Astrocyte (in vitro differentiated cells and primary cell): ENCODE data around the gene RRBP1. TPM values are rescaled to one million over a fixed set of nuclear protein-coding genes. Genes with fewer than 3 reads are reported as not detected.
A peak's percentile ranks its signal among the peaks of the same experiment; 100 is the strongest.

ENCODE experiments used
- DNase-seq: peaks from one replicate; pipeline ENCODE4 v3.0.0-alpha.2; 2010; ENCODE audit warnings: low read depth
- FAIRE-seq: peaks from 2 replicates; lab custom pipeline; 2011; peaks lifted over from hg19 to GRCh38; lab: Jason Lieb, UNC
- H2AFZ ChIP-seq: 2 replicates; pipeline ENCODE4 v1.6.0; 2012; ENCODE audit warnings: low read depth, low read length, inconsistent platforms
- H3K27ac ChIP-seq: 2 replicates; pipeline ENCODE4 v1.5.1; 2011; ENCODE audit warnings: low read depth, low read length, inconsistent platforms
- H3K27me3 ChIP-seq: 2 replicates; pipeline ENCODE4 v1.6.0; 2011; ENCODE audit warnings: low read length, inconsistent platforms; ENCODE audit not compliant: insufficient read depth
- H3K36me3 ChIP-seq: 2 replicates; pipeline ENCODE4 v1.5.1; 2011; ENCODE audit warnings: low read length, inconsistent platforms; ENCODE audit not compliant: insufficient read depth
- H3K4me1 ChIP-seq: 2 replicates; pipeline ENCODE4 v1.5.1; 2011; ENCODE audit warnings: low read length, inconsistent platforms; ENCODE audit not compliant: insufficient read depth
- H3K4me2 ChIP-seq: 2 replicates; pipeline ENCODE4 v1.6.0; 2012; ENCODE audit warnings: low read length, inconsistent platforms
- H3K4me3 ChIP-seq: 2 replicates; pipeline ENCODE4 v1.5.1; 2011; ENCODE audit warnings: low read depth, mild to moderate bottlenecking, low read length, inconsistent platforms; ENCODE audit not compliant: insufficient read depth
- H3K79me2 ChIP-seq: 2 replicates; pipeline ENCODE4 v1.6.0; 2012; ENCODE audit warnings: mild to moderate bottlenecking, low read length, inconsistent platforms; ENCODE audit not compliant: insufficient read depth
- H3K9ac ChIP-seq: 2 replicates; pipeline ENCODE4 v1.6.0; 2012; ENCODE audit warnings: mild to moderate bottlenecking, low read length, inconsistent platforms
- H3K9me3 ChIP-seq: 2 replicates; pipeline ENCODE4 v1.5.1; 2012; ENCODE audit warnings: low read depth, mild to moderate bottlenecking, low read length, inconsistent platforms; ENCODE audit not compliant: insufficient read depth
- H4K20me1 ChIP-seq: 2 replicates; pipeline ENCODE4 v1.6.0; 2012; ENCODE audit warnings: low read length, inconsistent platforms; ENCODE audit not compliant: insufficient read depth
- H3K27ac Mint-ChIP-seq: one replicate; pipeline ENCODE4 v1.8.0; 2021; ENCODE audit warnings: mild to moderate bottlenecking, mixed read lengths; ENCODE audit not compliant: unreplicated experiment
- H3K27me3 Mint-ChIP-seq: one replicate; pipeline ENCODE4 v1.8.0; 2021; ENCODE audit warnings: low read depth, mixed read lengths; ENCODE audit not compliant: unreplicated experiment
- H3K36me3 Mint-ChIP-seq: one replicate; pipeline ENCODE4 v1.8.0; 2021; ENCODE audit warnings: low read depth, mixed read lengths; ENCODE audit not compliant: unreplicated experiment
- H3K4me1 Mint-ChIP-seq: one replicate; pipeline ENCODE4 v1.8.0; 2021; ENCODE audit warnings: low read depth, mixed read lengths; ENCODE audit not compliant: unreplicated experiment
- H3K4me3 Mint-ChIP-seq: one replicate; pipeline ENCODE4 v1.8.0; 2021; ENCODE audit warnings: mild to moderate bottlenecking, moderate library complexity, mixed read lengths; ENCODE audit not compliant: unreplicated experiment
- H3K9me3 Mint-ChIP-seq: one replicate; pipeline ENCODE4 v1.8.0; 2021; ENCODE audit warnings: mild to moderate bottlenecking, mixed read lengths; ENCODE audit not compliant: unreplicated experiment
- CTCF ChIP-seq: IDR thresholded peaks from 2 replicates; pipeline ENCODE4 v1.5.1; 2011; ENCODE audit warnings: low read depth, mild to moderate bottlenecking, inconsistent platforms, low read length, moderate library complexity; ENCODE audit not compliant: insufficient read depth
- EZH2 ChIP-seq: IDR thresholded peaks from 2 replicates; pipeline ENCODE4 v1.6.1; 2012; ENCODE audit warnings: mild to moderate bottlenecking, low read length, inconsistent platforms; ENCODE audit not compliant: insufficient read depth
- total RNA-seq: library from RNA; stranded (reverse); gene quantifications from 2 replicates; pipeline ENCODE4 v1.2.1, GENCODE V29; 2021

The RRBP1 gene
- total RNA-seq, 1 donor from 2014 or later, result 347 TPM

- Histone ChIP-seq H3K27me3 (no peaks in the 10 kb centered on the region), H3K27ac (no peak overlapping the region), H2AFZ (no peak overlapping the region), H3K9me3 (no peaks in the 10 kb centered on the region), H3K4me2 (no peak overlapping the region), H3K9ac (no peak overlapping the region), H3K4me1 (no peaks in the 10 kb centered on the region), H3K4me3 (no peak overlapping the region), H3K79me2 (peaks cover 82% of the 10 kb centered on the region), H4K20me1 (peaks cover 99% of the 10 kb centered on the region), H3K36me3 (peaks cover 47% of the 10 kb centered on the region)
- Mint-ChIP-seq H3K9me3 (no peaks in the 10 kb centered on the region), H3K36me3 (peaks cover 27% of the 10 kb centered on the region), H3K27me3 (no peaks in the 10 kb centered on the region), H3K27ac (peak overlapping the region; percentile 58), H3K4me3 (no peak overlapping the region), H3K4me1 (no peaks in the 10 kb centered on the region)
- DNase-seq (no peak), FAIRE-seq (no peak)
- no peak for TF ChIP-seq EZH2
Measured at GRCh38 chr20:17630151-17630805, 51.8 kb downstream of the RRBP1 start.

GRCh38 chr20:17629678-17630089, 52.4 kb downstream of the RRBP1 start:
- Mint-ChIP-seq H3K4me1 (no peaks in the 10 kb centered on the region), H3K4me3 (no peak overlapping the region), H3K9me3 (no peaks in the 10 kb centered on the region), H3K27ac (no peak overlapping the region), H3K36me3 (peaks cover 27% of the 10 kb centered on the region), H3K27me3 (no peaks in the 10 kb centered on the region)
- H3K27ac ChIP-seq, result no peak overlapping the region
- no peak overlapping the region for H3K4me2 ChIP-seq
- peaks cover 47% of the 10 kb centered on the region for H3K36me3 ChIP-seq
- no peaks in the 10 kb centered on the region for H3K4me1 ChIP-seq
- TF ChIP-seq EZH2, result no peak
- TF ChIP-seq CTCF, result no peak
- H2AFZ ChIP-seq, result no peak overlapping the region
- H3K79me2 ChIP-seq, result peaks cover 78% of the 10 kb centered on the region
- H3K9ac ChIP-seq, result no peak overlapping the region
- FAIRE-seq (no peak), DNase-seq (no peak)
- H3K9me3 ChIP-seq, result no peaks in the 10 kb centered on the region
- H3K27me3 ChIP-seq, result no peaks in the 10 kb centered on the region
- H4K20me1 ChIP-seq, result peaks cover 99% of the 10 kb centered on the region
- no peak overlapping the region for H3K4me3 ChIP-seq

GRCh38 chr20:17629025-17629424, 53.0 kb downstream of the RRBP1 start:
- H3K27ac ChIP-seq, result no peak overlapping the region
- H3K27me3 ChIP-seq, result no peaks in the 10 kb centered on the region
- DNase-seq (no peak), FAIRE-seq (no peak)
- peaks cover 73% of the 10 kb centered on the region for H3K79me2 ChIP-seq
- peaks cover 27% of the 10 kb centered on the region for H3K36me3 Mint-ChIP-seq
- H4K20me1 ChIP-seq, result peaks cover 99% of the 10 kb centered on the region
- no peaks in the 10 kb centered on the region for H3K9me3 Mint-ChIP-seq
- no peak overlapping the region for H3K27ac Mint-ChIP-seq
- no peak overlapping the region for H2AFZ ChIP-seq
- no peak overlapping the region for H3K4me2 ChIP-seq
- H3K9me3 ChIP-seq, result no peaks in the 10 kb centered on the region
- no peaks in the 10 kb centered on the region for H3K4me1 Mint-ChIP-seq
- H3K9ac ChIP-seq, result no peak overlapping the region
- no peak overlapping the region for H3K4me3 ChIP-seq
- no peak for TF ChIP-seq CTCF
- no peak for TF ChIP-seq EZH2
- H3K36me3 ChIP-seq, result peaks cover 46% of the 10 kb centered on the region
- H3K4me1 ChIP-seq, result no peaks in the 10 kb centered on the region
- no peak overlapping the region for H3K4me3 Mint-ChIP-seq
- H3K27me3 Mint-ChIP-seq, result no peaks in the 10 kb centered on the region
